Measurements from ENCODE around the gene FAM216A. TPM values are rescaled to one million over a fixed set of nuclear protein-coding genes. Genes with fewer than 3 reads are reported as not detected.

Gene FAM216A
- total and polyA plus RNA-seq, 4 donors, result 3.6 to 7.4 (median 4.7) TPM

DNA sequence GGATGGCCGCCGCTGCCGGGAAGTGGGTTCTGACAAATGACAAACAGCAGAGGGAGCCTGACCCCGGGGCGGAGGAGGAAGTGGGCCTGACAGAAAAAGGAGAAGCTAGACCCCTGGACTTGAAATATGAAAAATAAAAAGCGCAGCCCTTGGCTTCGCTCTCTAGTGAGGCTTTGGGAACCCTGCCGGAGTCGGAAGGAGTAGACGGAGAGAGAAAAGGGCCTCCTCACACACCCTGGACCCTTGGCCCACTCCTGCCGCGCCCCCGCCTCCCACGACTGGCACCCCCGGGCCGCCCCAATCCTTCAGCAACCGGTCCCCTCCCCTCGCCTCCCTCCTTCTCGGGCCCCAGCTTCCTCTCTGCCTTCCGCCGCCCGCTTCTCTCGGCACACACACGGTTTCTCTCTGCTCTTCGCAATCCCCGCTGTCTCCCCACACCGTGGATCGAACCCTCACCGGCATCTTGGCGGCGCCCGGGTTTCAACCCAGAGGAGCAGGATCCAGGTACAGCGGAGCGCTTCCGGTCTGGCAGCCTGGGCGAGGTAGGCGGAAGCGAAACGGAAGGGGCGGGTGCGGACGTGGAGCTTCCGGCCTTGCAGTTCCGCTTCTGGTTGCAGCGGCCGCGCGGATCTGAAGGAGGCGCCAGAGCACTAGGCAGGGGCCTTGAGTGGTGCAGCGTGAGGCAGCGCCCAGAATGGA lies 18.7 kb upstream of the FAM216A start, which contains the start of gene ARPC3 (continued):
- TF ChIP-seq, protein P1, sequence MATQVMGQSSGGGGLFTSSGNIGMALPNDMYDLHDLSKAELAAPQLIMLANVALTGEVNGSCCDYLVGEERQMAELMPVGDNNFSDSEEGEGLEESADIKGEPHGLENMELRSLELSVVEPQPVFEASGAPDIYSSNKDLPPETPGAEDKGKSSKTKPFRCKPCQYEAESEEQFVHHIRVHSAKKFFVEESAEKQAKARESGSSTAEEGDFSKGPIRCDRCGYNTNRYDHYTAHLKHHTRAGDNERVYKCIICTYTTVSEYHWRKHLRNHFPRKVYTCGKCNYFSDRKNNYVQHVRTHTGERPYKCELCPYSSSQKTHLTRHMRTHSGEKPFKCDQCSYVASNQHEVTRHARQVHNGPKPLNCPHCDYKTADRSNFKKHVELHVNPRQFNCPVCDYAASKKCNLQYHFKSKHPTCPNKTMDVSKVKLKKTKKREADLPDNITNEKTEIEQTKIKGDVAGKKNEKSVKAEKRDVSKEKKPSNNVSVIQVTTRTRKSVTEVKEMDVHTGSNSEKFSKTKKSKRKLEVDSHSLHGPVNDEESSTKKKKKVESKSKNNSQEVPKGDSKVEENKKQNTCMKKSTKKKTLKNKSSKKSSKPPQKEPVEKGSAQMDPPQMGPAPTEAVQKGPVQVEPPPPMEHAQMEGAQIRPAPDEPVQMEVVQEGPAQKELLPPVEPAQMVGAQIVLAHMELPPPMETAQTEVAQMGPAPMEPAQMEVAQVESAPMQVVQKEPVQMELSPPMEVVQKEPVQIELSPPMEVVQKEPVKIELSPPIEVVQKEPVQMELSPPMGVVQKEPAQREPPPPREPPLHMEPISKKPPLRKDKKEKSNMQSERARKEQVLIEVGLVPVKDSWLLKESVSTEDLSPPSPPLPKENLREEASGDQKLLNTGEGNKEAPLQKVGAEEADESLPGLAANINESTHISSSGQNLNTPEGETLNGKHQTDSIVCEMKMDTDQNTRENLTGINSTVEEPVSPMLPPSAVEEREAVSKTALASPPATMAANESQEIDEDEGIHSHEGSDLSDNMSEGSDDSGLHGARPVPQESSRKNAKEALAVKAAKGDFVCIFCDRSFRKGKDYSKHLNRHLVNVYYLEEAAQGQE (IDR thresholded peaks at IDR 0.05), result peak; percentile 39
- peak; percentile 90 to 92 for TF ChIP-seq RAD21 (IDR thresholded peaks at IDR 0.05)
- peak; percentile 27 for TF ChIP-seq HNF4G (IDR thresholded peaks at IDR 0.05)
- TF ChIP-seq FOXA2 (IDR thresholded peaks at IDR 0.05), result no peak
- TF ChIP-seq, protein P2, sequence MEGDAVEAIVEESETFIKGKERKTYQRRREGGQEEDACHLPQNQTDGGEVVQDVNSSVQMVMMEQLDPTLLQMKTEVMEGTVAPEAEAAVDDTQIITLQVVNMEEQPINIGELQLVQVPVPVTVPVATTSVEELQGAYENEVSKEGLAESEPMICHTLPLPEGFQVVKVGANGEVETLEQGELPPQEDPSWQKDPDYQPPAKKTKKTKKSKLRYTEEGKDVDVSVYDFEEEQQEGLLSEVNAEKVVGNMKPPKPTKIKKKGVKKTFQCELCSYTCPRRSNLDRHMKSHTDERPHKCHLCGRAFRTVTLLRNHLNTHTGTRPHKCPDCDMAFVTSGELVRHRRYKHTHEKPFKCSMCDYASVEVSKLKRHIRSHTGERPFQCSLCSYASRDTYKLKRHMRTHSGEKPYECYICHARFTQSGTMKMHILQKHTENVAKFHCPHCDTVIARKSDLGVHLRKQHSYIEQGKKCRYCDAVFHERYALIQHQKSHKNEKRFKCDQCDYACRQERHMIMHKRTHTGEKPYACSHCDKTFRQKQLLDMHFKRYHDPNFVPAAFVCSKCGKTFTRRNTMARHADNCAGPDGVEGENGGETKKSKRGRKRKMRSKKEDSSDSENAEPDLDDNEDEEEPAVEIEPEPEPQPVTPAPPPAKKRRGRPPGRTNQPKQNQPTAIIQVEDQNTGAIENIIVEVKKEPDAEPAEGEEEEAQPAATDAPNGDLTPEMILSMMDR (IDR thresholded peaks at IDR 0.05; ENCODE audit: low read depth, low read length, missing input control), result peak; percentile 84
- TF ChIP-seq, protein P3, sequence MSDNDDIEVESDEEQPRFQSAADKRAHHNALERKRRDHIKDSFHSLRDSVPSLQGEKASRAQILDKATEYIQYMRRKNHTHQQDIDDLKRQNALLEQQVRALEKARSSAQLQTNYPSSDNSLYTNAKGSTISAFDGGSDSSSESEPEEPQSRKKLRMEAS (IDR thresholded peaks at IDR 0.05), result peak; percentile 98

- Histone ChIP-seq H3K9me3 (ENCODE audit: control insufficient read depth in 4 of 4, low read length in 3 of 4) (no peaks in the 10 kb centered on the region), H3K4me3 (ENCODE audit: low read depth in 1 of 3, low read length in 3 of 3) (no peak overlapping the region), H3K9ac (ENCODE audit: low read depth in 1 of 2, low read length in 2 of 2) (no peak overlapping the region), H3K27ac (ENCODE audit: low read depth in 1 of 2, low read length in 2 of 2) (no peak overlapping the region), H3K4me1 (ENCODE audit: control insufficient read depth in 4 of 4, insufficient read depth in 4 of 4, low read length in 3 of 4) (peaks cover 7 to 26% (median 13%) of the 10 kb centered on the region in 4 donors), H3K36me3 (ENCODE audit: control insufficient read depth in 4 of 4, insufficient read depth in 3 of 4, low read depth in 1 of 4, low read length in 3 of 4) (peaks cover 0 to 5% (median under 1%) of the 10 kb centered on the region in 4 donors), H3K27me3 (ENCODE audit: control insufficient read depth in 4 of 4, insufficient read depth in 4 of 4, low read length in 3 of 4) (no peaks in the 10 kb centered on the region)
- no peak for DNase-seq (ENCODE audit: low spot score)
- TF ChIP-seq GABPA (IDR thresholded peaks at IDR 0.05 in 1 of 2, conservative IDR thresholded peaks at IDR 0.05 in 1 of 2), result no peak
- TF ChIP-seq, protein P4, sequence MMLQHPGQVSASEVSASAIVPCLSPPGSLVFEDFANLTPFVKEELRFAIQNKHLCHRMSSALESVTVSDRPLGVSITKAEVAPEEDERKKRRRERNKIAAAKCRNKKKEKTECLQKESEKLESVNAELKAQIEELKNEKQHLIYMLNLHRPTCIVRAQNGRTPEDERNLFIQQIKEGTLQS (IDR thresholded peaks at IDR 0.05), result no peak
- TF ChIP-seq FOXA2 (IDR thresholded peaks at IDR 0.05), result no peak
- TF ChIP-seq, protein P5, sequence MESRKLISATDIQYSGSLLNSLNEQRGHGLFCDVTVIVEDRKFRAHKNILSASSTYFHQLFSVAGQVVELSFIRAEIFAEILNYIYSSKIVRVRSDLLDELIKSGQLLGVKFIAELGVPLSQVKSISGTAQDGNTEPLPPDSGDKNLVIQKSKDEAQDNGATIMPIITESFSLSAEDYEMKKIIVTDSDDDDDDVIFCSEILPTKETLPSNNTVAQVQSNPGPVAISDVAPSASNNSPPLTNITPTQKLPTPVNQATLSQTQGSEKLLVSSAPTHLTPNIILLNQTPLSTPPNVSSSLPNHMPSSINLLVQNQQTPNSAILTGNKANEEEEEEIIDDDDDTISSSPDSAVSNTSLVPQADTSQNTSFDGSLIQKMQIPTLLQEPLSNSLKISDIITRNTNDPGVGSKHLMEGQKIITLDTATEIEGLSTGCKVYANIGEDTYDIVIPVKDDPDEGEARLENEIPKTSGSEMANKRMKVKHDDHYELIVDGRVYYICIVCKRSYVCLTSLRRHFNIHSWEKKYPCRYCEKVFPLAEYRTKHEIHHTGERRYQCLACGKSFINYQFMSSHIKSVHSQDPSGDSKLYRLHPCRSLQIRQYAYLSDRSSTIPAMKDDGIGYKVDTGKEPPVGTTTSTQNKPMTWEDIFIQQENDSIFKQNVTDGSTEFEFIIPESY (IDR thresholded peaks at IDR 0.05), result no peak
- TF ChIP-seq, protein P2 (IDR thresholded peaks at IDR 0.05; ENCODE audit: low read depth, low read length, missing input control), result no peak
- TF ChIP-seq, protein P3 (IDR thresholded peaks at IDR 0.05), result no peak
- no peak for TF ChIP-seq JUND (IDR thresholded peaks at IDR 0.05)
- TF ChIP-seq EGR1 (IDR thresholded peaks at IDR 0.05; ENCODE audit: low read depth in 2 of 2), result no peak
- TF ChIP-seq FOXA1 (IDR thresholded peaks at IDR 0.05), result no peak
- no peak for TF ChIP-seq RAD21 (IDR thresholded peaks at IDR 0.05)
- TF ChIP-seq TAF1 (conservative IDR thresholded peaks at IDR 0.05), result no peak
- TF ChIP-seq SP1 (IDR thresholded peaks at IDR 0.05), result no peak
- no peak for TF ChIP-seq HNF4G (IDR thresholded peaks at IDR 0.05)
- TF ChIP-seq, protein P1 (IDR thresholded peaks at IDR 0.05), result no peak
- no peak for TF ChIP-seq HNF4A (conservative IDR thresholded peaks at IDR 0.05)
- no peak for TF ChIP-seq RXRA (IDR thresholded peaks at IDR 0.05)
- TF ChIP-seq NR2F2 (IDR thresholded peaks at IDR 0.05), result no peak
- TF ChIP-seq YY1 (IDR thresholded peaks at IDR 0.05), result no peak
- 76% methylated on average over 1 of the region's 1 CpG for WGBS
Observed at GRCh38 chr12:110451263-110451662, 17.4 kb upstream of the FAM216A start.
